Measurements from ENCODE around the gene SPATS2L.

The SPATS2L gene

GRCh38 chr2:200377355-200378336 lies 71.2 kb downstream of the SPATS2L start:
- no peaks in the 10 kb centered on the region for H3K36me3 ChIP-seq
- no peak overlapping the region for H3K4me3 ChIP-seq (ENCODE audit: low read depth, low read length)
- H3K9me3 ChIP-seq (ENCODE audit: severe bottlenecking), result no peaks in the 10 kb centered on the region
- no peak for DNase-seq
- H3K27me3 ChIP-seq (ENCODE audit: insufficient read depth, low read depth, severe bottlenecking), result no peaks in the 10 kb centered on the region
- H3K27ac ChIP-seq, result no peak overlapping the region
- TF ChIP-seq CTCF (IDR thresholded peaks at IDR 0.05; ENCODE audit: low read depth, low read length), result no peak

- no peak for DNase-seq
These were observed 72.3 kb downstream of the SPATS2L start for GRCh38 chr2:200378652-200379290.

GRCh38 chr2:200379481-200380090 lies 73.1 kb downstream of the SPATS2L start:
- no peaks in the 10 kb centered on the region for H3K27me3 ChIP-seq (ENCODE audit: insufficient read depth, low read depth, severe bottlenecking)
- no peak for TF ChIP-seq CTCF (IDR thresholded peaks at IDR 0.05; ENCODE audit: low read depth, low read length)
- no peak overlapping the region for H3K27ac ChIP-seq
- no peak for DNase-seq
- no peaks in the 10 kb centered on the region for H3K9me3 ChIP-seq (ENCODE audit: severe bottlenecking)
- H3K36me3 ChIP-seq, result no peaks in the 10 kb centered on the region
- H3K4me3 ChIP-seq (ENCODE audit: low read depth, low read length), result no peak overlapping the region

More at GRCh38 chr2:200378652-200379290, 72.3 kb downstream of the SPATS2L start:
- no peak for TF ChIP-seq CTCF (IDR thresholded peaks at IDR 0.05; ENCODE audit: low read depth, low read length)
- Histone ChIP-seq H3K27me3 (ENCODE audit: insufficient read depth, low read depth, severe bottlenecking) (no peaks in the 10 kb centered on the region), H3K9me3 (ENCODE audit: severe bottlenecking) (no peaks in the 10 kb centered on the region), H3K4me3 (ENCODE audit: low read depth, low read length) (no peak overlapping the region), H3K27ac (no peak overlapping the region), H3K36me3 (no peaks in the 10 kb centered on the region)

GRCh38 chr2:200380091-200380561 lies 73.6 kb downstream of the SPATS2L start:
- TF ChIP-seq CTCF (IDR thresholded peaks at IDR 0.05; ENCODE audit: low read depth, low read length), result no peak

GRCh38 chr2:200380833-200381542 lies 74.5 kb downstream of the SPATS2L start:
- H3K4me3 ChIP-seq (ENCODE audit: low read depth, low read length), result no peak overlapping the region
- no peak for DNase-seq
- TF ChIP-seq CTCF (IDR thresholded peaks at IDR 0.05; ENCODE audit: low read depth, low read length), result no peak
- H3K27me3 ChIP-seq (ENCODE audit: insufficient read depth, low read depth, severe bottlenecking), result no peaks in the 10 kb centered on the region
- H3K36me3 ChIP-seq, result no peaks in the 10 kb centered on the region
- no peaks in the 10 kb centered on the region for H3K9me3 ChIP-seq (ENCODE audit: severe bottlenecking)
- H3K27ac ChIP-seq, result no peak overlapping the region

More at GRCh38 chr2:200380091-200380561, 73.6 kb downstream of the SPATS2L start:
- no peak overlapping the region for H3K4me3 ChIP-seq (ENCODE audit: low read depth, low read length)
- H3K27ac ChIP-seq, result no peak overlapping the region
- DNase-seq, result no peak
- no peaks in the 10 kb centered on the region for H3K27me3 ChIP-seq (ENCODE audit: insufficient read depth, low read depth, severe bottlenecking)
- H3K9me3 ChIP-seq (ENCODE audit: severe bottlenecking), result no peaks in the 10 kb centered on the region
- no peaks in the 10 kb centered on the region for H3K36me3 ChIP-seq

All from WERI-Rb-1 (cell line).